Astrocyte of the cerebellum (primary cell): Measurements from ENCODE around the gene SATL1.
A peak's percentile ranks its signal among the peaks of the same experiment; 100 is the strongest.

ENCODE experiments used
- DNase-seq: peaks from one replicate; pipeline ENCODE4 v3.0.0-alpha.2; 2011; ENCODE audit warnings: low read depth
- H3K4me3 ChIP-seq: 2 replicates; pipeline ENCODE4 v1.5.1; 2011; ENCODE audit warnings: mild to moderate bottlenecking, low read depth, low read length, moderate library complexity
- CTCF ChIP-seq: IDR thresholded peaks from 2 replicates; pipeline ENCODE4 v1.5.1; 2012; ENCODE audit warnings: low read length, low read depth, moderate library complexity, mild to moderate bottlenecking; ENCODE audit errors: missing control alignments
- in situ Hi-C: cut with HindIII; loops from 2 replicates; pipeline ENCODE4 v1.10.0; 2017; ENCODE audit warnings: low sequenced_read_pairs

Gene SATL1

GRCh38 chrX:85065512-85066198, 177.9 kb downstream of the SATL1 start:
- in situ Hi-C loops = no loop called here

GRCh38 chrX:85052636-85053343, 190.8 kb downstream of the SATL1 start:
- peak; percentile 43 for DNase-seq
- no peak overlapping the region for H3K4me3 ChIP-seq
- in situ Hi-C loops = no loop called here
- peak; percentile 14 for TF ChIP-seq CTCF

More at GRCh38 chrX:85065512-85066198, 177.9 kb downstream of the SATL1 start:
- no peak overlapping the region for H3K4me3 ChIP-seq
- DNase-seq = no peak
- TF ChIP-seq CTCF = no peak

- DNase-seq = no peak
- TF ChIP-seq CTCF = no peak
- no peak overlapping the region for H3K4me3 ChIP-seq
- in situ Hi-C loops = no loop called here
Measured at GRCh38 chrX:85052205-85052604, 191.4 kb downstream of the SATL1 start.

- no peak for TF ChIP-seq CTCF
- DNase-seq = no peak
- in situ Hi-C loops = no loop called here
- no peak overlapping the region for H3K4me3 ChIP-seq
Measured at GRCh38 chrX:85051627-85052026, 192.0 kb downstream of the SATL1 start.
